Omental fat pad (tissue), 4 donors: ENCODE measurements around the gene ETV6. TPM values are rescaled to one million over a fixed set of nuclear protein-coding genes. Genes with fewer than 3 reads are reported as not detected.
"Not testable (repeated sequence)": the region's sequence is repeated elsewhere in the genome, so short reads cannot be mapped to it uniquely, and the experiment has no call there.

Experiments used
- ATAC-seq: fragments of 150-250 bp; one replicate; pipeline ENCODE4 v1.9.1; 2016; ENCODE audit warnings: mild to moderate bottlenecking, moderate library complexity; ENCODE audit not compliant: low FRiP score
- DNase-seq: peaks from one replicate; pipeline ENCODE4 v3.0.0-alpha.2; 2019; ENCODE audit warnings: low spot score
- total RNA-seq, 4 donors: library from RNA; depleted of rRNA; stranded (reverse); fragments of >200 nt; gene quantifications; one replicate each; pipeline ENCODE4 v1.1.0, GENCODE V29; 2016
- TF ChIP-seq, protein P1 (sequence below), 3 donors: fragments of 450-650 bp; IDR thresholded peaks; one replicate each; pipeline ENCODE4 v1.5.1; 2016 to 2017; ENCODE audit warnings: antibody characterized with exemption in 3 of 3, mild to moderate bottlenecking in 3 of 3, moderate library complexity in 2 of 3

ETV6 gene
- total RNA-seq, 4 donors from 2014 or later = 9.3 to 28.2 (median 17.6) TPM

DNA sequence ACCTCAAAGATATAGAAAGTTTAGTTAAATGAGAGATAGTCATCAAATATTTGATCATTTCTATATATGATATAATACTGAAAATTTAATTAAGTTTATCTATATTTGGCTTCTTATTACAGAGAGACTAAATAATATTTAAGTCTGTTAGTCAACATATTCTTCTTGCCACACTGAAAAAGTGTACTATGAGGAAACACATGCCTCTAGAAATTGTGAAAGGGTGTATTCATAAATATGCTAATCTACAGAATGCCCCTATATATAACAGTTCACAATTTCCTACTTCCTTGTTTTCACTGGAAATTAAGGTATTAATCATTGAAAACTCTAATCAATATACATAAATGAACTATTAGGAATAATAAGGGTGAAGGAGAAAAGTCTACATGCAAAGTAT, 31.4 kb upstream of the ETV6 start:
- ATAC-seq = no peak
- TF ChIP-seq, protein P1, sequence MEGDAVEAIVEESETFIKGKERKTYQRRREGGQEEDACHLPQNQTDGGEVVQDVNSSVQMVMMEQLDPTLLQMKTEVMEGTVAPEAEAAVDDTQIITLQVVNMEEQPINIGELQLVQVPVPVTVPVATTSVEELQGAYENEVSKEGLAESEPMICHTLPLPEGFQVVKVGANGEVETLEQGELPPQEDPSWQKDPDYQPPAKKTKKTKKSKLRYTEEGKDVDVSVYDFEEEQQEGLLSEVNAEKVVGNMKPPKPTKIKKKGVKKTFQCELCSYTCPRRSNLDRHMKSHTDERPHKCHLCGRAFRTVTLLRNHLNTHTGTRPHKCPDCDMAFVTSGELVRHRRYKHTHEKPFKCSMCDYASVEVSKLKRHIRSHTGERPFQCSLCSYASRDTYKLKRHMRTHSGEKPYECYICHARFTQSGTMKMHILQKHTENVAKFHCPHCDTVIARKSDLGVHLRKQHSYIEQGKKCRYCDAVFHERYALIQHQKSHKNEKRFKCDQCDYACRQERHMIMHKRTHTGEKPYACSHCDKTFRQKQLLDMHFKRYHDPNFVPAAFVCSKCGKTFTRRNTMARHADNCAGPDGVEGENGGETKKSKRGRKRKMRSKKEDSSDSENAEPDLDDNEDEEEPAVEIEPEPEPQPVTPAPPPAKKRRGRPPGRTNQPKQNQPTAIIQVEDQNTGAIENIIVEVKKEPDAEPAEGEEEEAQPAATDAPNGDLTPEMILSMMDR (IDR thresholded peaks at IDR 0.05) = no peak
- no peak for DNase-seq

GRCh38 chr12:11621797-11622423, 27.6 kb upstream of the ETV6 start:
- TF ChIP-seq, protein P1 (IDR thresholded peaks at IDR 0.05) = no peak
- DNase-seq (no peak), ATAC-seq (no peak)

- DNase-seq = no peak
- ATAC-seq = no peak
- TF ChIP-seq, protein P1 (IDR thresholded peaks at IDR 0.05) = no peak
Measured at GRCh38 chr12:11622876-11623281, 26.6 kb upstream of the ETV6 start.

DNA sequence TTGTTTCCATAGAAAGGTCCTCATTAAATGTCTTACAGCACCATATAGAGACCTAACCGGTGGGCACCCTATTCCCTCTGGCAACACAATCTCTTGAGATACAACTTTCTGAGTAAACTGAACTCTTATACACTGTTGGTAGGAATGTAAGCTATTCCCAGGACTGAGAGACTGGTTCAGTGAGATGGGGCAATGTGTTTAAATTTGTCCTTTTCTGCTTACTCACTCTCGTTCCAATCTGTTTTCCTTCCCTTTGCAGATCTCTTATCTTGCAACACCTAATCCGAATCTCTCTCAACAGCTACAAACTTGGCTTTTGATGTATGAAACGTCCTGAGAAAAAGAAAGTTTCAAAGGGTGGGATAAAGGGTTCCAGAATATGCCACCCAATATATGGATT, 26.1 kb upstream of the ETV6 start:
- no peak for ATAC-seq
- DNase-seq = no peak
- TF ChIP-seq, protein P1 (IDR thresholded peaks at IDR 0.05) = no peak

DNA sequence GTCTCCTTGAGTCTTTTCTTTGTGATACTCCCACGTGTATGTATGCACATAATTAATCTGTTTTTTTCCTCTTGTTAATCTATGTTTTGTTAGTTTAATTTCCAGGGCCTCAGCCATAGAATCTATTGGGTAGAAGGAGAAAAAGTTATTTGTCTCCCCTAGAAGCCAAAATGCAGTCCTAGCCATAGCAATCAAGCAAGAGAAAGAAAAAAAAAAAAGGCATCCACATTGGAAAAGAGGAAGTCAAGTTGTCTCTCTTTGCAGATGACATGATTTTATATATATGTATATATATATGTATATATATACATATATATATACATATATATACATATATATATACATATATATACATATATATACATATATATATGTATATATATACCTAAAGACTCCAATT, 25.4 kb upstream of the ETV6 start:
- TF ChIP-seq, protein P1 (IDR thresholded peaks at IDR 0.05) = no peak
- DNase-seq = no peak
- ATAC-seq = no peak

DNA sequence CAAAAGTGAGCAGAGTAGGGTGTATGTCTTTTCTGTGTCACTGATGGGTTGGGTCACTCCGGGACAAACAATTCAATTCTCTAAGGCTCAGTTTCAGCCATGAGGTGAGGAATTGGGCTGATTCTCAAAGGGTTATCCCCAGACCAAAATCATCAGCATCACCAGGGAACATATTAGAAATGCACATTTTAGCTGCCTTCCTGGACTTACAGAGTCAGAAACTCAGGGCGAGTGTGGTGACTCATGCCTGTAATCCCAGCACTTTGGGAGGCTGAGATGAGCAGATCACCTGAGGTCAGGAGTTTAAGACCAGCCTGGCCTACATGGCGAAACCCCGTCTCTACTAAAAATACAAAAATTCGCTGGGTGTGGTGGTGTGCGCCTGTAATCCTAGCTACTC, 21.8 kb upstream of the ETV6 start:
- not testable (repeated sequence) for ATAC-seq, DNase-seq

DNA sequence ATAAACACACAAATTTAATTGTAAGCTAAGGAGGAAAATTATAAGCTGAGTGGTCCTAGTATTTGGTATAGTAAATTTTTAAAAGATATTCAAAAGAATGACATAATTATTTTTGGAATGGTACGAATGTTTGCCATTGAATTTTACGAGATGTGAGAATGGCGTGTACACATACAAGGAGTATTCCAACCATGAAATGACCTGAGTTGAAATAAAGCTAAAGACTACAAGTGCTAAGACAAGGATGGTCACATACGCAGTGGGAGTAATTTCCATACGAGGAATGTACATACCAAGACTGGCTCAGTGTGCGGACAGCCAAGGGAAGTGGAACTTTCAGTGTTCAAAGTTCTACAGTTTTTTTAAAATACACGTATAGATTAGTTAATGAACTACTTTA, 21.1 kb upstream of the ETV6 start:
- DNase-seq (no peak), ATAC-seq (no peak)
- TF ChIP-seq, protein P1 (IDR thresholded peaks at IDR 0.05) = no peak
